Stimulated activated CD4-positive, alpha-beta T cell treated with anti-CD3 and anti-CD28 coated beads, Interleukin-1b, Interleukin-23, amount 100 ng/mL, for 48 hours (primary cell): Measurements from ENCODE around the gene TBC1D14.

Experiments used
- DNase-seq: peaks from one replicate; pipeline ENCODE4 v3.0.0-alpha.2; 2020

The TBC1D14 gene

GRCh38 chr4:6932918-6933317 lies 23.3 kb downstream of the TBC1D14 start:
- no peak for DNase-seq

- DNase-seq: no peak
Measured at GRCh38 chr4:6933691-6934430, 24.2 kb downstream of the TBC1D14 start.

- DNase-seq: no peak
Measured at GRCh38 chr4:6935965-6936364, 26.3 kb downstream of the TBC1D14 start.

- DNase-seq: no peak
Measured at GRCh38 chr4:6937201-6937600, 27.6 kb downstream of the TBC1D14 start.

GRCh38 chr4:6937754-6938153 lies 28.1 kb downstream of the TBC1D14 start:
- DNase-seq: no peak

GRCh38 chr4:6938237-6938636 lies 28.6 kb downstream of the TBC1D14 start:
- no peak for DNase-seq

- no peak for DNase-seq
Measured at GRCh38 chr4:6938647-6939271, 29.1 kb downstream of the TBC1D14 start.

- DNase-seq: no peak
Measured at GRCh38 chr4:6939761-6940743, 30.4 kb downstream of the TBC1D14 start.

GRCh38 chr4:6940744-6941137 lies 31.1 kb downstream of the TBC1D14 start:
- no peak for DNase-seq

GRCh38 chr4:6941796-6942195 lies 32.2 kb downstream of the TBC1D14 start:
- no peak for DNase-seq

GRCh38 chr4:6942238-6942800 lies 32.7 kb downstream of the TBC1D14 start:
- DNase-seq: peak; percentile 22

GRCh38 chr4:6943012-6943884 lies 33.6 kb downstream of the TBC1D14 start:
- DNase-seq: no peak

GRCh38 chr4:6943885-6944225 lies 34.2 kb downstream of the TBC1D14 start:
- no peak for DNase-seq

- no peak for DNase-seq
Measured at GRCh38 chr4:6944301-6945051, 34.9 kb downstream of the TBC1D14 start.

GRCh38 chr4:6945052-6945409 lies 35.4 kb downstream of the TBC1D14 start:
- DNase-seq: no peak

GRCh38 chr4:6946497-6946896 lies 36.9 kb downstream of the TBC1D14 start:
- no peak for DNase-seq

- no peak for DNase-seq
Measured at GRCh38 chr4:6948134-6948460, 38.5 kb downstream of the TBC1D14 start.

- DNase-seq: no peak
Measured at GRCh38 chr4:6951880-6952381, 42.3 kb downstream of the TBC1D14 start.

- DNase-seq: no peak
Measured at GRCh38 chr4:6953751-6954380, 44.2 kb downstream of the TBC1D14 start.

- no peak for DNase-seq
Measured at GRCh38 chr4:6955261-6955911, 45.8 kb downstream of the TBC1D14 start.

- DNase-seq: no peak
Measured at GRCh38 chr4:6956087-6956433, 46.4 kb downstream of the TBC1D14 start.
